Central memory CD8-positive, alpha-beta T cell (primary cell): Measurements from ENCODE around the gene DCUN1D3.
A peak's percentile ranks its signal among the peaks of the same experiment; 100 is the strongest.
"Not testable (repeated sequence)": the region's sequence is repeated elsewhere in the genome, so short reads cannot be mapped to it uniquely, and the experiment has no call there.

Source experiments
- ATAC-seq: fragments of 150-1000 bp; cut with Tn5 transposase; replicated peaks from 2 replicates; pipeline ENCODE4 v1.10.0; 2022; ENCODE audit warnings: mild to moderate bottlenecking, moderate FRiP score, moderate number of reproducible peaks; ENCODE audit not compliant: poor library complexity, severe bottlenecking; ENCODE audit errors: extremely low read depth
- DNase-seq, 2 donors: peaks; one replicate each; pipeline ENCODE4 v3.0.0; 2021; ENCODE audit warnings: low spot score in 2 of 2
- H3K27ac Mint-ChIP-seq: one replicate; pipeline ENCODE4 v1.8.0; 2022; ENCODE audit warnings: low read depth, mild to moderate bottlenecking, moderate library complexity, mixed read lengths
- H3K27me3 Mint-ChIP-seq: one replicate; pipeline ENCODE4 v1.8.0; 2022; ENCODE audit warnings: mixed read lengths
- H3K36me3 Mint-ChIP-seq: one replicate; pipeline ENCODE4 v1.8.0; 2022; ENCODE audit warnings: mild to moderate bottlenecking, moderate library complexity, mixed read lengths; ENCODE audit not compliant: insufficient read depth
- H3K4me1 Mint-ChIP-seq: one replicate; pipeline ENCODE4 v1.8.0; 2022; ENCODE audit warnings: mixed read lengths
- H3K4me3 Mint-ChIP-seq: one replicate; pipeline ENCODE4 v1.8.0; 2022; ENCODE audit warnings: mild to moderate bottlenecking, moderate library complexity, mixed read lengths
- H3K9me3 Mint-ChIP-seq: one replicate; pipeline ENCODE4 v1.8.0; 2022; ENCODE audit warnings: mixed read lengths

The DCUN1D3 gene

GRCh38 chr16:20818929-20819585 lies 81.1 kb downstream of the DCUN1D3 start:
- ATAC-seq, result no peak
- peak overlapping the region; percentile 84 for H3K27ac Mint-ChIP-seq
- DNase-seq, result no peak
- H3K36me3 Mint-ChIP-seq, result peaks cover 4% of the 10 kb centered on the region
- H3K4me1 Mint-ChIP-seq, result peaks cover 10% of the 10 kb centered on the region
- H3K4me3 Mint-ChIP-seq, result no peak overlapping the region
- H3K9me3 Mint-ChIP-seq, result no peaks in the 10 kb centered on the region
- no peaks in the 10 kb centered on the region for H3K27me3 Mint-ChIP-seq

DNA sequence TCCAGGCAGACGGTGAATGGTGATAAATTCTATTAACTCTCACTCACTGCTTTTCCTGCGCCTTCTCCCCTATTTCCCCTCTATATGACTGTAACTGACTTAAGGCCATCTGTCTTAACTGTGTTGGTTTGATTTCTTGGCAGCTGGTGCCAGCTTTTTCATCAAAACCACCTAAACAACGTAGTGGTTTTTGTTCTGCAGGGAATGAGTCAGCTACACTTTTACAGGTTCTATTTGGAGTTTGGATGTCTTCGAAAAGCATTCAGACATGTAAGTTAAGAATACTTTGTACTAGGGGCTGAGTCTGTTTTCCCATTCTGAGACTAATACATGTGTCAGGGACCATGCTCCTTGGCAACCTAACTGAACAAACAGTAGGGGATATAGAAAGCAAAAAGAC lies 85.4 kb downstream of the DCUN1D3 start:
- H3K4me3 Mint-ChIP-seq, result no peak overlapping the region
- no peaks in the 10 kb centered on the region for H3K36me3 Mint-ChIP-seq
- H3K4me1 Mint-ChIP-seq, result peaks cover 10% of the 10 kb centered on the region
- H3K27me3 Mint-ChIP-seq, result no peaks in the 10 kb centered on the region
- no peak overlapping the region for H3K27ac Mint-ChIP-seq
- ATAC-seq (no peak), DNase-seq (no peak)
- H3K9me3 Mint-ChIP-seq, result no peaks in the 10 kb centered on the region

- ATAC-seq, result no peak
- H3K36me3 Mint-ChIP-seq, result no peaks in the 10 kb centered on the region
- no peak overlapping the region for H3K27ac Mint-ChIP-seq
- H3K9me3 Mint-ChIP-seq, result no peaks in the 10 kb centered on the region
- H3K27me3 Mint-ChIP-seq, result no peaks in the 10 kb centered on the region
- peaks cover 16% of the 10 kb centered on the region for H3K4me1 Mint-ChIP-seq
- no peak for DNase-seq
- no peak overlapping the region for H3K4me3 Mint-ChIP-seq
Observed at GRCh38 chr16:20812510-20812909, 87.6 kb downstream of the DCUN1D3 start.

DNA sequence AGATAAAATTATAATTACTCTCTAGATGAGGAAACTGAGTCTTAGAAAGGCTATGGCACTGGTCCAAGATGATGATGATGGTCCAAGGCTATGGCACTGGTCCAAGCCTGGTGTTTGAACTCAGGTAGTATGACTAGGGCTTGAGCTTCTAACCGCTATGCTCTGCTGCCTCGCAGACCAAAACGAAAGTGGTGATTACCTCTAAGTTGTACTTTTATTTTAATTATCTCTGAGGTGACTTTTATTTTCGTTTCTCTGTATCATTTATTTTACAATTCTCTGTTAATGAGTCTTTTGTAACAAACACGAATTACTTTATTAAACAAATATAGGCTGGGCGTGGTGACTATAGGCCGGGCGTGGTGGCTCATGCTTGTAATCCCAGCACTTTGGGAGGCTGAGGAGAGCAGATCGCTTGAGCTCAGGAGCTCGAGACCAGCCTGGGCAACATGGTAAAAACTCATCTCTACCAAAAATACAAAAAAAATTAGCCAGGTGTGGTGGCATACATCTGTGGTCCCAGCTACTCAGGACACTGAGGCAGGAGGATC lies 88.2 kb downstream of the DCUN1D3 start:
- ATAC-seq, result no peak
- Mint-ChIP-seq H3K9me3 (no peaks in the 10 kb centered on the region), H3K27ac (no peak overlapping the region), H3K4me1 (peaks cover 16% of the 10 kb centered on the region), H3K4me3 (no peak overlapping the region), H3K36me3 (peaks cover 4% of the 10 kb centered on the region), H3K27me3 (no peaks in the 10 kb centered on the region)
- DNase-seq, result no peak

GRCh38 chr16:20807862-20808261 lies 92.3 kb downstream of the DCUN1D3 start:
- DNase-seq (no peak), ATAC-seq (no peak)
- Mint-ChIP-seq H3K9me3 (no peaks in the 10 kb centered on the region), H3K4me3 (peak overlapping the region; percentile 99), H3K27me3 (no peaks in the 10 kb centered on the region), H3K4me1 (peaks cover 18% of the 10 kb centered on the region), H3K36me3 (peaks cover 12% of the 10 kb centered on the region), H3K27ac (peak overlapping the region; percentile 97)

- ATAC-seq (peak; percentile 86), DNase-seq (peak; percentile 53 to 56)
- no peaks in the 10 kb centered on the region for H3K9me3 Mint-ChIP-seq
- H3K27me3 Mint-ChIP-seq, result no peaks in the 10 kb centered on the region
- peak within 1 kb of the TSS; percentile 99 for H3K4me3 Mint-ChIP-seq
- peaks cover 18% of the 10 kb centered on the region for H3K4me1 Mint-ChIP-seq
- H3K27ac Mint-ChIP-seq, result peak within 1 kb of the TSS; percentile 97
- H3K36me3 Mint-ChIP-seq, result peaks cover 12% of the 10 kb centered on the region
Observed at GRCh38 chr16:20806168-20807050, 93.7 kb downstream of the DCUN1D3 start, which contains the start of the genes ERI2 and REXO5. Gene ERI2 (minus strand): TSS chr16:20806472. CDS start chr16:20806430, 42 bp downstream. Gene REXO5 (plus strand): TSS chr16:20806527. CDS start chr16:20806954, 427 bp downstream.

DNA sequence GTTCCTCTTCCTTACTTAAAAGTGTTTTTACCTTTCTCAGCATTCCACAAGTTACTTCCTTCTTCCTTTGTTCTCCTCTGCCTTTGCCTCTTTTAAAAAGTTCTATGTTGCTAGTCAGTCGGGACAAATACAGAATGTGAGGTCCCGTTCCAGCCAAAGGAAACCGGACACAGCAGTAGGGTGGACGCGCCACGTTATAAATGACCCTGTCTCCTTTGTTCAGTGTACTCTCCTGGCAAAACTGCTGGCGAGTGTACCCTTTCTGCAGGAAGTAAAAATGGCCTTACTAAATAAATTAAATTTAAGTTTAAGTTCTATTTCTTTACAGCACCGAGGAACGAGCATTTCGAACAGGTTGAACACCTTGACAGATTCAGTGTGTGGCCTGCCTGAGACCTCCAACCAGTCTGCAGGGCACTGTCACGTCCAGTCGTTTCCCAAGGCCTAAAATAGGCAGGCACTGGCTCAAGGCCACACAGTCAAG lies 94.4 kb downstream of the DCUN1D3 start:
- not testable (repeated sequence) for H3K9me3 Mint-ChIP-seq, ATAC-seq, H3K27me3 Mint-ChIP-seq, DNase-seq
- peaks cover 18% of the 10 kb centered on the region for H3K4me1 Mint-ChIP-seq
- peak overlapping the region; percentile 97 for H3K27ac Mint-ChIP-seq
- H3K36me3 Mint-ChIP-seq, result peaks cover 12% of the 10 kb centered on the region
- H3K4me3 Mint-ChIP-seq, result peak overlapping the region; percentile 99
